GM12878 (cell line): ENCODE data around the gene UAP1. TPM values are rescaled to one million over a fixed set of nuclear protein-coding genes. Genes with fewer than 3 reads are reported as not detected.

Experiments used
- ATAC-seq: fragments of 200-7000 bp; cut with Tn5 transposase; 3 replicates; pipeline ENCODE4 v1.9.1; 2020; ENCODE audit warnings: mild to moderate bottlenecking, moderate library complexity
- BruUV-seq: library from RNA; stranded (reverse); fragments of 400-500 nt; replicated peaks from 2 replicates; lab custom pipeline; 2021; lab: Mats Ljungman, UMichigan
- CTCF ChIA-PET: fragments of 300-600 bp; sonication (Branson Sonifier 250); formaldehyde crosslinking; extraction: SDS; loops from one replicate; lab custom pipeline; 2021; ENCODE audit warnings: inconsistent platforms; lab: Yijun Ruan, JAX
- POLR2A ChIA-PET: fragments of 350-600 bp; formaldehyde crosslinking; extraction: SDS; loops from one replicate; lab custom pipeline; 2021; ENCODE audit warnings: inconsistent platforms; lab: Charles Lee
- RAD21 ChIA-PET: fragments of 300-600 bp; sonication (Branson Sonifier 250); formaldehyde crosslinking; loops from one replicate; lab custom pipeline; 2023; ENCODE audit warnings: antibody characterized with exemption; ENCODE audit not compliant: unreplicated experiment; lab: Charles Lee
- SMC1A ChIA-PET: fragments of 300-600 bp; sonication (Branson Sonifier 250); formaldehyde crosslinking; loops from one replicate; lab custom pipeline; 2023; ENCODE audit not compliant: unreplicated experiment, uncharacterized antibody; lab: Charles Lee
- DNase-seq: peaks from one replicate; pipeline ENCODE4 v3.0.0-alpha.2; 2011; ENCODE audit warnings: low read depth, low spot score
- FAIRE-seq: peaks from 3 replicates; lab custom pipeline; 2011; peaks lifted over from hg19 to GRCh38; lab: Jason Lieb, UNC
- H2AFZ ChIP-seq: 2 replicates; pipeline ENCODE4 v1.6.0; 2011; ENCODE audit warnings: low read depth, low read length, control low read depth; ENCODE audit not compliant: control insufficient read depth
- H3K27ac ChIP-seq: 2 replicates; pipeline ENCODE4 v1.5.1; 2011; ENCODE audit warnings: control low read depth; ENCODE audit not compliant: control insufficient read depth, insufficient read depth
- H3K27me3 ChIP-seq, 2 experiments: replicated peaks in 1 of 2; 2 replicates each; pipeline versions ENCODE4 v1.6.0 to v1.6.1; 2011; ENCODE audit warnings: low read length in 1 of 2; ENCODE audit not compliant: control insufficient read depth in 2 of 2, insufficient read depth in 2 of 2
- H3K36me3 ChIP-seq, 2 experiments: 2 replicates each; pipeline ENCODE4 v1.5.1; 2011; ENCODE audit warnings: low read length in 1 of 2; ENCODE audit not compliant: control insufficient read depth in 2 of 2, insufficient read depth in 2 of 2
- H3K4me1 ChIP-seq: 2 replicates; pipeline ENCODE4 v1.6.1; 2011; ENCODE audit warnings: mild to moderate bottlenecking, low read length, moderate library complexity, mixed read lengths; ENCODE audit not compliant: control insufficient read depth, insufficient read depth
- H3K4me2 ChIP-seq: 2 replicates; pipeline ENCODE4 v1.6.0; 2011; ENCODE audit warnings: control low read depth; ENCODE audit not compliant: control insufficient read depth, insufficient read depth
- H3K4me3 ChIP-seq: fragments of 200-600 bp; sonication (generic); 2 replicates; pipeline ENCODE4 v1.5.1; 2016
- H3K79me2 ChIP-seq: 2 replicates; pipeline ENCODE4 v1.6.0; 2011; ENCODE audit warnings: low read length; ENCODE audit not compliant: control insufficient read depth, insufficient read depth
- H3K9ac ChIP-seq: 2 replicates; pipeline ENCODE4 v1.8.0; 2011; ENCODE audit warnings: low read length, control low read depth, mixed read lengths; ENCODE audit not compliant: control insufficient read depth, insufficient read depth
- H3K9me3 ChIP-seq: replicated peaks from 3 replicates; pipeline ENCODE4 v1.5.1; 2011; ENCODE audit warnings: mild to moderate bottlenecking, low read length; ENCODE audit not compliant: control insufficient read depth, insufficient read depth
- H4K20me1 ChIP-seq: 2 replicates; pipeline ENCODE4 v1.6.0; 2011; ENCODE audit not compliant: control insufficient read depth, insufficient read depth
- ATF2 ChIP-seq: IDR thresholded peaks from 2 replicates; pipeline ENCODE4 v1.6.1; 2012; ENCODE audit warnings: low read length, inconsistent platforms
- BCLAF1 ChIP-seq: fragments of 450-650 bp; IDR thresholded peaks from 2 replicates; pipeline ENCODE4 v1.6.1; 2017; ENCODE audit warnings: antibody characterized with exemption, mild to moderate bottlenecking, moderate library complexity
- ELK1 ChIP-seq: IDR thresholded peaks from 2 replicates; pipeline ENCODE4 v1.6.1; 2012; ENCODE audit warnings: low read depth, low read length, improper control_type of control experiment
- HDAC6 ChIP-seq: fragments of 200-600 bp; sonication (generic); IDR thresholded peaks from one replicate; pipeline ENCODE4 v1.8.0; 2017; ENCODE audit warnings: antibody characterized with exemption; ENCODE audit not compliant: unreplicated experiment
- HDGF ChIP-seq: fragments of 450-650 bp; IDR thresholded peaks from 2 replicates; pipeline ENCODE4 v1.6.1; 2016; ENCODE audit warnings: antibody characterized with exemption
- MTA3 ChIP-seq: IDR thresholded peaks from 2 replicates; pipeline ENCODE4 v1.6.1; 2012; ENCODE audit warnings: low read length, inconsistent platforms, borderline replicate concordance
- MYB ChIP-seq: fragments of 150-350 bp; IDR thresholded peaks from 2 replicates; pipeline ENCODE4 v1.6.1; 2014; ENCODE audit warnings: mild to moderate bottlenecking, low read depth, low read length, borderline replicate concordance
- NFYA ChIP-seq: IDR thresholded peaks from 2 replicates; pipeline ENCODE4 v1.6.1; 2011; ENCODE audit warnings: low read depth, mild to moderate bottlenecking, low read length, improper control_type of control experiment, borderline replicate concordance
- RBBP5 ChIP-seq: fragments of 200-600 bp; sonication (generic); conservative IDR thresholded peaks from 2 replicates; pipeline ENCODE4 v1.6.1; 2016
- TCF12 ChIP-seq: IDR thresholded peaks from 2 replicates; pipeline ENCODE4 v1.6.1; 2011; ENCODE audit warnings: low read depth, mild to moderate bottlenecking, low read length
- TCF3 ChIP-seq: IDR thresholded peaks from 2 replicates; pipeline ENCODE4 v1.6.1; 2012; ENCODE audit warnings: low read depth, mild to moderate bottlenecking, low read length, borderline replicate concordance; ENCODE audit not compliant: insufficient read depth
- YY1 ChIP-seq: IDR thresholded peaks from 2 replicates; pipeline ENCODE4 v1.6.1; 2011; ENCODE audit warnings: low read depth, mild to moderate bottlenecking, low read length
- ZNF592 ChIP-seq: fragments of 450-650 bp; IDR thresholded peaks from 2 replicates; pipeline ENCODE4 v1.6.1; 2017; ENCODE audit warnings: mild to moderate bottlenecking, moderate library complexity
- WGBS: methylation state at CpG from one replicate; pipeline ENCODE4 v1.1.6; 2016; ENCODE audit warnings: low lambda C conversion rate; ENCODE audit not compliant: insufficient replicate concordance, insufficient coverage; ENCODE audit errors: missing lambda C conversion rate; 5-methylcytosine and 5-hydroxymethylcytosine counted together
- in situ Hi-C: fragments of 300-500 bp; cut with MboI; formaldehyde crosslinking; loops from 9 replicates; pipeline ENCODE4 v1.14.3; 2018; ENCODE audit warnings: mixed read lengths
- intact Hi-C: fragments of 100-400 bp; cut with micrococcal nuclease; formaldehyde crosslinking; loops from one replicate; pipeline ENCODE4 v1.14.2; 2022; ENCODE audit not compliant: unreplicated experiment
- polyA plus RNA-seq, 11 experiments: library from polyadenylated mRNA; depleted of rRNA in 4 of 11; unstranded in 6 of 11; stranded (reverse) in 5 of 11; fragments of >200 nt; fragmentation: Nextera tagmentation in 4 of 11; fragmentation: Illumina TruSeq in 1 of 11; extraction: Ambion mirVana in 4 of 11; extraction: Trizol in 1 of 11; gene quantifications; 1 replicate in 1 of 11; 2 replicates in 10 of 11; pipeline versions ENCODE4 v1.2.1 to v1.2.3, GENCODE V29; 2011 to 2016; ENCODE audit warnings: inconsistent platforms in 2 of 11, missing spikeins in 2 of 11, low read depth in 1 of 11
- total RNA-seq, 4 experiments: library from RNA; depleted of rRNA in 3 of 4; stranded (reverse); fragments of >200 nt in 3 of 4; fragmentation: Illumina TruSeq in 1 of 4; extraction: Trizol in 1 of 4; gene quantifications; 2 replicates each; pipeline versions ENCODE4 v1.2.1 to v1.2.3, GENCODE V29; 2013 to 2021

Gene UAP1
- total and polyA plus RNA-seq, 10 of the 15 experiments (the other 5 are each of a cell fraction or from before 2014, with no cell fraction given) = 19.2 to 43.0 (median 30.7) TPM

GRCh38 chr1:162631546-162632191 is 70.1 kb downstream of the UAP1 start:
- H3K9me3 ChIP-seq = no peaks in the 10 kb centered on the region
- peak overlapping the region; percentile 71 for H2AFZ ChIP-seq
- peak overlapping the region; percentile 35 for H3K4me3 ChIP-seq
- H3K79me2 ChIP-seq = peaks cover 2% of the 10 kb centered on the region; the same call in 1 of the 2 replicates
- H3K27me3 ChIP-seq = no peaks in the 10 kb centered on the region
- ATAC-seq (no peak; the same call in 2 of the 3 replicates), FAIRE-seq (no peak), DNase-seq (no peak)
- SMC1A ChIA-PET = interaction anchor here (0.6 to 9.1 kb wide), 27 partner anchors 8 to 222 kb away, joined by 3 to 80 read pairs (median 4); partner anchors contain the start of gene HSD17B7
- no peaks in the 10 kb centered on the region for H4K20me1 ChIP-seq
- BruUV-seq = no TSS peak
- H3K4me1 ChIP-seq = peaks cover 38% of the 10 kb centered on the region
- in situ Hi-C loops = no loop called here
- H3K4me2 ChIP-seq = peak overlapping the region; percentile 61
- H3K27ac ChIP-seq = peak overlapping the region; percentile 63
- 52% methylated on average over 8 of the region's 10 CpGs for WGBS
- peak overlapping the region; percentile 10; the same call in 1 of the 2 replicates for H3K9ac ChIP-seq
- H3K36me3 ChIP-seq = no peaks in the 10 kb centered on the region
- intact Hi-C loops = loop anchor here (5.0 kb wide), 1 partner anchor 691 kb away; the partner anchor contains the start of gene NUF2
- CTCF ChIA-PET = interaction anchor here (0.9 to 9.3 kb wide), 13 partner anchors 8 to 684 kb away, joined by 3 to 79 read pairs (median 5); no protein-coding TSS in a partner anchor
- POLR2A ChIA-PET = interaction anchor here (0.6 to 3.3 kb wide), 16 partner anchors 10 to 669 kb away, joined by 3 to 16 read pairs (median 4); partner anchors contain the start of gene UAP1
- RAD21 ChIA-PET = interaction anchor here (0.6 to 5.3 kb wide), 23 partner anchors 9 to 168 kb away, joined by 3 to 39 read pairs (median 5); partner anchors contain the start of gene HSD17B7
- TF ChIP-seq RBBP5 (no peak), ELK1 (no peak), MYB (no peak), HDGF (no peak), TCF12 (no peak), YY1 (no peak), ATF2 (no peak), ZNF592 (no peak), BCLAF1 (no peak), NFYA (no peak), MTA3 (no peak), HDAC6 (no peak), TCF3 (no peak)
